GM23248 (cell line): ENCODE data around the gene CHRNA4.

Experiments
- EZH2 ChIP-seq: fragments of 200-600 bp; sonication (generic); IDR thresholded peaks from 2 replicates; pipeline ENCODE4 v1.6.1; 2018; ENCODE audit warnings: antibody characterized with exemption, mild to moderate bottlenecking; ENCODE audit not compliant: insufficient read depth, poor library complexity, severe bottlenecking
- EZH2phosphoT487 ChIP-seq: fragments of 200-600 bp; sonication (generic); IDR thresholded peaks from 2 replicates; pipeline ENCODE4 v1.6.1; 2018; ENCODE audit warnings: antibody characterized with exemption, moderate library complexity, mild to moderate bottlenecking, low read depth; ENCODE audit not compliant: insufficient read depth

GRCh38 chr20:63308218-63308911 is 52.8 kb downstream of the CHRNA4 start:
- TF ChIP-seq EZH2, result no peak
- no peak for TF ChIP-seq EZH2phosphoT487
